Stimulated activated CD4-positive, alpha-beta T cell treated with anti-CD3 and anti-CD28 coated beads, Interleukin-2, amount 100 ng/mL, for 4 hours (primary cell): ENCODE data around the gene HNRNPUL1.
A peak's percentile ranks its signal among the peaks of the same experiment; 100 is the strongest.

Source experiments
- DNase-seq: peaks from one replicate; pipeline ENCODE4 v3.0.0-alpha.2; 2020; ENCODE audit warnings: low read depth

HNRNPUL1 gene

GRCh38 chr19:41234512-41235168, 29.5 kb upstream of the HNRNPUL1 start:
- DNase-seq: no peak

GRCh38 chr19:41235480-41235879, 28.7 kb upstream of the HNRNPUL1 start:
- no peak for DNase-seq

- no peak for DNase-seq
Observed at GRCh38 chr19:41238244-41238643, 25.9 kb upstream of the HNRNPUL1 start.

- no peak for DNase-seq
Observed at GRCh38 chr19:41239363-41239762, 24.8 kb upstream of the HNRNPUL1 start.

GRCh38 chr19:41239961-41240574, 24.1 kb upstream of the HNRNPUL1 start:
- no peak for DNase-seq

- no peak for DNase-seq
Observed at GRCh38 chr19:41241859-41242258, 22.3 kb upstream of the HNRNPUL1 start.

- no peak for DNase-seq
Observed at GRCh38 chr19:41244117-41244516, 20.1 kb upstream of the HNRNPUL1 start.

GRCh38 chr19:41245843-41246242, 18.3 kb upstream of the HNRNPUL1 start:
- DNase-seq: no peak

GRCh38 chr19:41248895-41249294, 15.3 kb upstream of the HNRNPUL1 start:
- DNase-seq: no peak

- DNase-seq: no peak
Observed at GRCh38 chr19:41249707-41250423, 14.3 kb upstream of the HNRNPUL1 start.

GRCh38 chr19:41253660-41254059, 10.5 kb upstream of the HNRNPUL1 start:
- DNase-seq: no peak

- DNase-seq: no peak
Observed at GRCh38 chr19:41255171-41255570, 9.0 kb upstream of the HNRNPUL1 start.

- no peak for DNase-seq
Observed at GRCh38 chr19:41261474-41262190, 2.5 kb upstream of the HNRNPUL1 start.

GRCh38 chr19:41263042-41263849, 926 bp upstream of the HNRNPUL1 start:
- DNase-seq: peak; percentile 61

GRCh38 chr19:41264581-41265394, 616 bp downstream of the HNRNPUL1 start:
- DNase-seq: peak; percentile 38

- no peak for DNase-seq
Observed at GRCh38 chr19:41265395-41266153, 1.4 kb downstream of the HNRNPUL1 start.

- DNase-seq: no peak
Observed at GRCh38 chr19:41269055-41269454, 4.9 kb downstream of the HNRNPUL1 start.

GRCh38 chr19:41269571-41269970, 5.4 kb downstream of the HNRNPUL1 start:
- DNase-seq: no peak

GRCh38 chr19:41273076-41273475, 8.9 kb downstream of the HNRNPUL1 start:
- DNase-seq: no peak

GRCh38 chr19:41274802-41275201, 10.6 kb downstream of the HNRNPUL1 start:
- DNase-seq: no peak
